ENCODE results near the gene FRRS1. TPM values are rescaled to one million over a fixed set of nuclear protein-coding genes. Genes with fewer than 3 reads are reported as not detected.

Gene FRRS1
- total RNA-seq, 1 experiment from 2014 or later = 7.2 TPM

DNA sequence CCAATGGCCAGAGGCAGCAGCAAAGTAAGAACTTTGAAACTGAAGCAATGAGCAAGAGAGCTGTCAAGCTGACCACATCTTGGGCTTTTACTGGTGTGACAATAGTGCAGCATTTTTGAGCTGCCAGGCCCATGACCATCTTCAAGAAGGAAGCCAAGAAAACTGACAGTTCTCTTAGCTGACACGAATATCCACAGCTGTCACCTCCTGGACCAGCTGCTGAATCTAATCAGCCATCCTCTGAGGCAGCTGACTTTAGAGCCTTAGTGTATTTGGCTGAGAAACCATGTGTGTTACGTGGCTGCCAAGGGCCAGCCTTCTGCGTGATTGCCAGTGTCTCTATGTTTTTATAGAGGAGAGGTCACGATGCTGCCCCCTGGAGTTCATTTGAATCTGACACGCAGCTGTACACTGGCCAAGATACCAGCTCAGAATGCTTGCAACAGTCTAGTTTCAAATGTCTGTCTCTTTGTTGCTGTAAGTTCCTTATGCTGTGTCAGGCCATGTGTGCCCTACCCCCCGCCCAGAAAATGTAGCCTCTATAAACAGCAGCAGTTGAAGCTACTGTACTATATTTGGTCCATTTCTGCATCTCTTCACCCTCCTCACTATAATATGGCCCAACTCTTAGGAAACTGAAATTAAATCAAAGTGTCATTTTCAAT lies 80.8 kb downstream of the FRRS1 start:
- DNase-seq (ENCODE audit: unreplicated experiment) = peak; percentile 92
- Mint-ChIP-seq H3K27ac (ENCODE audit: low read depth, unreplicated experiment) (no peak overlapping the region), H3K27me3 (ENCODE audit: insufficient read depth, unreplicated experiment) (no peaks in the 10 kb centered on the region), H3K36me3 (ENCODE audit: insufficient read depth, unreplicated experiment) (peaks cover 5% of the 10 kb centered on the region), H3K4me3 (ENCODE audit: unreplicated experiment) (no peak overlapping the region), H3K9me3 (ENCODE audit: unreplicated experiment) (peaks cover 10% of the 10 kb centered on the region), H3K4me1 (ENCODE audit: insufficient read depth, unreplicated experiment) (peaks cover 24% of the 10 kb centered on the region)
- BruUV-seq (replicated peaks) = no TSS peak
- TF ChIP-seq, protein P1, sequence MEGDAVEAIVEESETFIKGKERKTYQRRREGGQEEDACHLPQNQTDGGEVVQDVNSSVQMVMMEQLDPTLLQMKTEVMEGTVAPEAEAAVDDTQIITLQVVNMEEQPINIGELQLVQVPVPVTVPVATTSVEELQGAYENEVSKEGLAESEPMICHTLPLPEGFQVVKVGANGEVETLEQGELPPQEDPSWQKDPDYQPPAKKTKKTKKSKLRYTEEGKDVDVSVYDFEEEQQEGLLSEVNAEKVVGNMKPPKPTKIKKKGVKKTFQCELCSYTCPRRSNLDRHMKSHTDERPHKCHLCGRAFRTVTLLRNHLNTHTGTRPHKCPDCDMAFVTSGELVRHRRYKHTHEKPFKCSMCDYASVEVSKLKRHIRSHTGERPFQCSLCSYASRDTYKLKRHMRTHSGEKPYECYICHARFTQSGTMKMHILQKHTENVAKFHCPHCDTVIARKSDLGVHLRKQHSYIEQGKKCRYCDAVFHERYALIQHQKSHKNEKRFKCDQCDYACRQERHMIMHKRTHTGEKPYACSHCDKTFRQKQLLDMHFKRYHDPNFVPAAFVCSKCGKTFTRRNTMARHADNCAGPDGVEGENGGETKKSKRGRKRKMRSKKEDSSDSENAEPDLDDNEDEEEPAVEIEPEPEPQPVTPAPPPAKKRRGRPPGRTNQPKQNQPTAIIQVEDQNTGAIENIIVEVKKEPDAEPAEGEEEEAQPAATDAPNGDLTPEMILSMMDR (IDR thresholded peaks at IDR 0.05; ENCODE audit: unreplicated experiment) = peak; percentile 54
- ChIA-PET POLR2A (interaction anchor here (0.5 to 8.3 kb wide), 10 partner anchors 10 to 963 kb away, joined by 3 to 76 read pairs (median 3); partner anchors contain the start of gene PALMD), CTCF (interaction anchor here (0.5 to 4.6 kb wide), 44 partner anchors 12 to 967 kb away, joined by 3 to 30 read pairs (median 4); partner anchors contain the start of gene PALMD)
- intact Hi-C loops (cut with micrococcal nuclease) = loop anchor here (1.0 to 10.0 kb wide), 4 partner anchors 105 to 505 kb away; no protein-coding TSS in a partner anchor

DNA sequence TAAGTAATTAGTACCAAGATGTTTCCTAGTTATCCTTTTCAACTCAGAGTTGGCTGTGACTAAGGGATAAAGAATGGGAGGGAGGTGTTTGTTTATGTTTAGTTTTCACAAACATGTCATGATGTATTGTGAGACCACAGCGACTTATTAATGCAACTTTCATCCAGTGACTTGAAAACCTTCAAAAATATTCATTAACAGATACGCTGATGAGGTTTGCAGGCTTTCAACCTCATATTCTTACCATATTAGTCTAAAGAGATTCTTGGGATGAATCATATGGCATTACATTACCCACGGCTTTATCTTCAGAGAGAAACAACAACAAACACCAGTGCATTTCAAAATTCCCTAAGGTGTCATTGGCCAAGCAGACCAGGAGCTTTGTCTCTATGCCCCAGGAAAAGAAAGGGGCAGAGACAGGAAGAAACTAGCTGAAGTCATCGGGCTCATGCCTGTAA lies 84.1 kb downstream of the FRRS1 start:
- TF ChIP-seq, protein P1 (IDR thresholded peaks at IDR 0.05; ENCODE audit: unreplicated experiment) = no peak
- Mint-ChIP-seq H3K4me3 (ENCODE audit: unreplicated experiment) (no peak overlapping the region), H3K27me3 (ENCODE audit: insufficient read depth, unreplicated experiment) (no peaks in the 10 kb centered on the region), H3K9me3 (ENCODE audit: unreplicated experiment) (peaks cover 10% of the 10 kb centered on the region), H3K36me3 (ENCODE audit: insufficient read depth, unreplicated experiment) (peaks cover 5% of the 10 kb centered on the region), H3K4me1 (ENCODE audit: insufficient read depth, unreplicated experiment) (peaks cover 24% of the 10 kb centered on the region), H3K27ac (ENCODE audit: low read depth, unreplicated experiment) (peak overlapping the region; percentile 91)
- intact Hi-C loops (cut with micrococcal nuclease) = loop anchor here (10.0 kb wide), 1 partner anchor 158 kb away; no protein-coding TSS in a partner anchor
- CTCF ChIA-PET = interaction anchor here (1.0 to 4.6 kb wide), 5 partner anchors 20 to 502 kb away, joined by 3 to 30 read pairs (median 9); no protein-coding TSS in a partner anchor
- peak; percentile 90 for DNase-seq (ENCODE audit: unreplicated experiment)
- POLR2A ChIA-PET = interaction anchor here (0.9 to 8.3 kb wide), 8 partner anchors 9 to 146 kb away, joined by 4 to 76 read pairs (median 7); partner anchors contain the start of gene PALMD
- BruUV-seq (replicated peaks) = no TSS peak

DNA sequence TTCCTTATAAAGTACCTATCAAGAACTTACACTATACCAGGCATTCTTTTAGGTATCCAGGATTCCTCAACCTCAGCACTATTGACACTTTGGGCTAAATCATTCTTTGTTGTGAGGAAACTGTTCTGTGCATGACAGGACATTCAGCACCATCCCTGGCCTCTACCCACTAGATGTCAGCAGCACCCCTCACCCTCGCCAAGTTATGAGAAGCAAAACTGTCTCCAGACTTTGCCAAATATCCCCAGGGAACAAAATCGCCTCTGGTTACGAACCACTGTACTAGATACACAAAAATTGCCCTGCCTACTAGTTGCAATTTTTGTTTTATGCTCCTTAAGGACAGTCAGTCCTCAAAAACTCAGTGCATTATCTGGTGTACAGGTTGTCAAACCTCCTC lies 84.9 kb downstream of the FRRS1 start:
- peak; percentile 81 for DNase-seq (ENCODE audit: unreplicated experiment)
- ChIA-PET CTCF (interaction anchor here (0.7 to 4.6 kb wide), 3 partner anchors 148 to 1392 kb away, joined by 3 to 30 read pairs (median 4); no protein-coding TSS in a partner anchor), POLR2A (interaction anchor here (0.6 to 8.3 kb wide), 6 partner anchors 8 to 306 kb away, joined by 4 to 76 read pairs (median 11); partner anchors contain the start of gene PALMD)
- H3K27me3 Mint-ChIP-seq (ENCODE audit: insufficient read depth, unreplicated experiment) = no peaks in the 10 kb centered on the region
- peaks cover 24% of the 10 kb centered on the region for H3K4me1 Mint-ChIP-seq (ENCODE audit: insufficient read depth, unreplicated experiment)
- BruUV-seq (replicated peaks) = no TSS peak
- peak overlapping the region; percentile 91 for H3K27ac Mint-ChIP-seq (ENCODE audit: low read depth, unreplicated experiment)
- TF ChIP-seq, protein P1 (IDR thresholded peaks at IDR 0.05; ENCODE audit: unreplicated experiment) = no peak
- intact Hi-C loops (cut with micrococcal nuclease) = loop anchor here (10.0 kb wide), 1 partner anchor 157 kb away; no protein-coding TSS in a partner anchor
- peaks cover 10% of the 10 kb centered on the region for H3K9me3 Mint-ChIP-seq (ENCODE audit: unreplicated experiment)
- H3K4me3 Mint-ChIP-seq (ENCODE audit: unreplicated experiment) = no peak overlapping the region
- peaks cover 5% of the 10 kb centered on the region for H3K36me3 Mint-ChIP-seq (ENCODE audit: insufficient read depth, unreplicated experiment)

DNA sequence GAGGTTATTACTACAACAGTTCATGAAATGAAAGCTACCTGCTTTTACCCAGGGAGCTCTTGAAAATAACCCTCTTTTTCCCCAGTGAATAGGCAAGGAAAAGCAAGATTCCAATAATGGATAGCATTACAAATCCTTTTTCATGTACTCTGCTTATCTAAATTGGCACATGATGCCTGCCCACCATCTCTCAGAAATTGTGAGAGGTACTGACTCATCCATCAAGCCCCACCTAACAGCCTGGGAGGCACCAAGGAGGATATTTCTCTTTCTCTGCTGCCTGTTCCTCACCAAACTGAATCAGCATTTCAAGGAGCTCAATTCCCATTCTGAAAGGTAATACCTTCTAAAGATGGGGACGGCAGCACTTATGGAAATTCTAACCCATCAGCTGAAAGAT lies 86.2 kb downstream of the FRRS1 start:
- H3K27ac Mint-ChIP-seq (ENCODE audit: low read depth, unreplicated experiment) = peak overlapping the region; percentile 18
- no peak overlapping the region for H3K4me3 Mint-ChIP-seq (ENCODE audit: unreplicated experiment)
- no TSS peak for BruUV-seq (replicated peaks)
- peak; percentile 47 for DNase-seq (ENCODE audit: unreplicated experiment)
- intact Hi-C loops (cut with micrococcal nuclease) = loop anchor here (10.0 kb wide), 1 partner anchor 155 kb away; no protein-coding TSS in a partner anchor
- ChIA-PET CTCF (interaction anchor here (0.6 to 0.7 kb wide), 2 partner anchors 179 to 198 kb away, joined by 3 to 4 read pairs; no protein-coding TSS in a partner anchor), POLR2A (interaction anchor here (0.6 to 8.3 kb wide), 7 partner anchors 9 to 775 kb away, joined by 3 to 76 read pairs (median 5); partner anchors contain the start of gene PALMD)
- H3K36me3 Mint-ChIP-seq (ENCODE audit: insufficient read depth, unreplicated experiment) = peaks cover 5% of the 10 kb centered on the region
- peaks cover 17% of the 10 kb centered on the region for H3K4me1 Mint-ChIP-seq (ENCODE audit: insufficient read depth, unreplicated experiment)
- H3K9me3 Mint-ChIP-seq (ENCODE audit: unreplicated experiment) = peaks cover 10% of the 10 kb centered on the region
- H3K27me3 Mint-ChIP-seq (ENCODE audit: insufficient read depth, unreplicated experiment) = no peaks in the 10 kb centered on the region
- TF ChIP-seq, protein P1 (IDR thresholded peaks at IDR 0.05; ENCODE audit: unreplicated experiment) = no peak
